ENCODE data around the gene KTN1. TPM values are rescaled to one million over a fixed set of nuclear protein-coding genes. Genes with fewer than 3 reads are reported as not detected.

The KTN1 gene
- total and polyA plus RNA-seq, 4 donors: 57.1 to 152 (median 80.5) TPM

DNA sequence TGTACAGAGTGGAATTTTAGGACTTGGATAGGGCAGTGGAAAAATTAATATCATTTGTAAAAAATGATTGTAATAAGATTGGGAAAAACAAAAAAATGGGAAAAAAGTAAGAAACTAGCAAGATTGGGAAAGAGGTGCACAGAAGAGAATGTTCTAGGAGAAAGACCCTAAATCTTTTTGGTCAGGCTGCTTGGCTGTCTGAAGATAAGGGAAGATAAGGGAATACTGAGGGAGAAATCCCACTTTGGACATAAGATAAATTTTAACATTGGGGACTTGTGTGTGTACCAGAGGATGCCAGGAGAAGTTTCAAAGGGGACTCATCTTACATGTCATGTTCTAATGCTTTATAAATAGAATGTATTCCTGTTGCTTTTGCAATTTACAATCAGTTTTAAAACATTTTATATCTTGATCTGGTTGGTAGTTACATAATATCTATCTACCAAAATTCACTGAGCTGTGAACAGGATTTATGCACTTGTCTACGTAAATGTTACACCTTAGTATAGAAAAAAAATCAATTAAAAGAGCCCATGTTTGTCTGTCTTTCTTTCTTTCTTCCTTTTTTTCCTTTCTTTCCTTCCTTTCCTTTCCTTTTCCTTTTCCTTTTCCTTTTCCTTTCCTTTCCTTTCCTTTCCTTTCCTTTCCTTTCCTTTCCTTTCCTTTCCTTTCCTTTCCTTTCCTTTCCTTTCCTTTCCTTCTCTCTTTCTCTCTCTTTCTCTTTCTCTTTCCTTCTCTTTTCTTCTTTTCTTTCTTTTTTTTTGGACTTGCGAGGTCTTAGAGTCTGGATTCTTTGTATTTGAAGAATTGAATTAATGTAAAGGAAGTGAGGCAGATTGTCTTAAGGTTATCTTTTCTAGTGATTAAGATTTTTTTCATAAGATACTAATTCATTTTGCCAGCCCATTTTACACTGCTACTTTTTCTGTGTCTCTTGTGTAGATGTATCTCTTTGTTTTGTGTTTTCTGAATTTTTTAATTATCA, 66.1 kb downstream of the KTN1 start:
- Histone ChIP-seq H3K9ac (ENCODE audit: insufficient read depth in 1 of 2, low read length in 2 of 2) (no peak overlapping the region), H3K27ac (ENCODE audit: low read depth in 1 of 2, low read length in 1 of 2) (no peak overlapping the region), H3K4me1 (ENCODE audit: control insufficient read depth in 5 of 5, insufficient read depth in 5 of 5, low read length in 5 of 5) (peaks cover 0 to 4% (median 0%) of the 10 kb centered on the region in 5 donors), H3K36me3 (ENCODE audit: control insufficient read depth in 4 of 4, insufficient read depth in 4 of 4, low read length in 4 of 4) (peaks cover 7 to 24% (median 16%) of the 10 kb centered on the region in 4 donors), H3K4me3 (no peak overlapping the region), H3K9me3 (ENCODE audit: control insufficient read depth in 4 of 4, insufficient read depth in 3 of 4, low read length in 3 of 4) (no peaks in the 10 kb centered on the region), H3K27me3 (ENCODE audit: control insufficient read depth in 3 of 3, insufficient read depth in 3 of 3, low read length in 2 of 3) (no peaks in the 10 kb centered on the region)
- WGBS, 2 donors: 97 to 100% methylated on average over 2 of the region's 2 CpGs
- ATAC-seq (ENCODE audit: insufficient read depth, low FRiP score) (no peak), DNase-seq (no peak)
- TF ChIP-seq, protein P1, sequence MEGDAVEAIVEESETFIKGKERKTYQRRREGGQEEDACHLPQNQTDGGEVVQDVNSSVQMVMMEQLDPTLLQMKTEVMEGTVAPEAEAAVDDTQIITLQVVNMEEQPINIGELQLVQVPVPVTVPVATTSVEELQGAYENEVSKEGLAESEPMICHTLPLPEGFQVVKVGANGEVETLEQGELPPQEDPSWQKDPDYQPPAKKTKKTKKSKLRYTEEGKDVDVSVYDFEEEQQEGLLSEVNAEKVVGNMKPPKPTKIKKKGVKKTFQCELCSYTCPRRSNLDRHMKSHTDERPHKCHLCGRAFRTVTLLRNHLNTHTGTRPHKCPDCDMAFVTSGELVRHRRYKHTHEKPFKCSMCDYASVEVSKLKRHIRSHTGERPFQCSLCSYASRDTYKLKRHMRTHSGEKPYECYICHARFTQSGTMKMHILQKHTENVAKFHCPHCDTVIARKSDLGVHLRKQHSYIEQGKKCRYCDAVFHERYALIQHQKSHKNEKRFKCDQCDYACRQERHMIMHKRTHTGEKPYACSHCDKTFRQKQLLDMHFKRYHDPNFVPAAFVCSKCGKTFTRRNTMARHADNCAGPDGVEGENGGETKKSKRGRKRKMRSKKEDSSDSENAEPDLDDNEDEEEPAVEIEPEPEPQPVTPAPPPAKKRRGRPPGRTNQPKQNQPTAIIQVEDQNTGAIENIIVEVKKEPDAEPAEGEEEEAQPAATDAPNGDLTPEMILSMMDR (IDR thresholded peaks at IDR 0.05; ENCODE audit: control extremely low read depth, extremely low read depth): no peak

DNA sequence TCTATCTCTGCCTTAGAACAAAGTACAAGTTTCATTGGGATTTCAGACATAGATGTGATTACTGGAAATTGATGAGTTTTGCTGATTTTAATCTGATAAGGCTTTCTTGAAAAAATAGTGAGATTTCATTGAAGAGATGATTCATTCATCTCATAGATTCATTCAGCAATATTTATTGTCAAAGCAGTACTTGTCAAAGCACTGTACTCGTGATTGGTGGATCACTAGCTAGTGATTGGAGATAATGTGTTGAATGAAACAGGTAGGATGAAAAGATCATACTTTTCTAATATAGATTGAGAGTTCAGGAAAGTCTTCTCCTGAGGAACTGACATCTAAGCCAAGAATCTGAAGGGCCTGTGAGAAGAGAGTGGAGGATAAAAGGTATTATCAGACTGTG, 71.0 kb downstream of the KTN1 start:
- WGBS, 2 donors: 91 to 93% methylated on average over 1 of the region's 1 CpG
- ATAC-seq (ENCODE audit: insufficient read depth, low FRiP score) (no peak), DNase-seq (no peak)
- Histone ChIP-seq H3K9ac (ENCODE audit: insufficient read depth in 1 of 2, low read length in 2 of 2) (no peak overlapping the region), H3K27ac (ENCODE audit: low read depth in 1 of 2, low read length in 1 of 2) (no peak overlapping the region), H3K9me3 (ENCODE audit: control insufficient read depth in 4 of 4, insufficient read depth in 3 of 4, low read length in 3 of 4) (no peaks in the 10 kb centered on the region), H3K27me3 (ENCODE audit: control insufficient read depth in 3 of 3, insufficient read depth in 3 of 3, low read length in 2 of 3) (no peaks in the 10 kb centered on the region), H3K36me3 (ENCODE audit: control insufficient read depth in 4 of 4, insufficient read depth in 4 of 4, low read length in 4 of 4) (peaks cover 6 to 31% (median 25%) of the 10 kb centered on the region in 4 donors), H3K4me1 (ENCODE audit: control insufficient read depth in 5 of 5, insufficient read depth in 5 of 5, low read length in 5 of 5) (no peaks in the 10 kb centered on the region), H3K4me3 (no peak overlapping the region)
- TF ChIP-seq, protein P1 (IDR thresholded peaks at IDR 0.05; ENCODE audit: control extremely low read depth, extremely low read depth): no peak

DNA sequence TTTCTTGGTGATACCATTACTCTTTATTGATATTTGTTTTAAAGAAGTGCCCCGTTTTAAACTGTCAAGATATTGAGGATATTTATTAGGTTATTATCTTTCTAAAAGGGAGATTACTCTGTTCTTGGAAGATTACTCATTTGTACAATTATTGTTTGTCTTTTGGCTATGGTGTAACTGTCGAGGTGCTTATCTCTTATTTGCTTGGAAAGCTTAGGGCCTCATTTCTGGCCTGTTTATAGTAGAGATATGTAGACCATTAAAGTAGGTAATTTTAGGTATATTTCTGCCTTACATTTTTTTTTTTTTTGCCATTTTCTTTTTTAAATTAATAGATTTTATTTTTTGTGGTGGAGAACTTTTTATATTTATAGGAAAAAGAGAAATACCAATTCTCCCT, 74.2 kb downstream of the KTN1 start:
- no peak for ATAC-seq (ENCODE audit: insufficient read depth, low FRiP score)

More for the DNA sequence above, 74.2 kb downstream of the KTN1 start:
- DNase-seq: no peak
- Histone ChIP-seq H3K4me3 (no peak overlapping the region), H3K36me3 (ENCODE audit: control insufficient read depth in 4 of 4, insufficient read depth in 4 of 4, low read length in 4 of 4) (peaks cover 5 to 36% (median 22%) of the 10 kb centered on the region in 4 donors), H3K27ac (ENCODE audit: low read depth in 1 of 2, low read length in 1 of 2) (no peak overlapping the region), H3K27me3 (ENCODE audit: control insufficient read depth in 3 of 3, insufficient read depth in 3 of 3, low read length in 2 of 3) (no peaks in the 10 kb centered on the region), H3K9me3 (ENCODE audit: control insufficient read depth in 4 of 4, insufficient read depth in 3 of 4, low read length in 3 of 4) (no peaks in the 10 kb centered on the region), H3K9ac (ENCODE audit: insufficient read depth in 1 of 2, low read length in 2 of 2) (no peak overlapping the region), H3K4me1 (ENCODE audit: control insufficient read depth in 5 of 5, insufficient read depth in 5 of 5, low read length in 5 of 5) (no peaks in the 10 kb centered on the region)
- 52 to 77% methylated on average over 2 of the region's 2 CpGs for WGBS, 2 donors
- TF ChIP-seq, protein P1 (IDR thresholded peaks at IDR 0.05; ENCODE audit: control extremely low read depth, extremely low read depth): no peak
